Liver (tissue), 3 donors: ENCODE measurements around the gene SERINC1.

Experiments used
- CTCF ChIP-seq: fragments of 150-350 bp; IDR thresholded peaks from 2 replicates; pipeline ENCODE4 v1.5.1; 2017; ENCODE audit warnings: improper control_type of control experiment, low read depth, low read length; ENCODE audit not compliant: missing input control
- MAX ChIP-seq: IDR thresholded peaks from 2 replicates; pipeline ENCODE4 v1.6.1; 2016; ENCODE audit warnings: antibody characterized with exemption
- TAF1 ChIP-seq: conservative IDR thresholded peaks from 2 replicates; pipeline ENCODE4 v1.6.1; 2016; ENCODE audit warnings: antibody characterized with exemption, mild to moderate bottlenecking
- YY1 ChIP-seq: IDR thresholded peaks from 2 replicates; pipeline ENCODE4 v1.6.1; 2016; ENCODE audit warnings: antibody characterized with exemption, mild to moderate bottlenecking
- donor health status: healthy.
- donor health status: healthy.

GRCh38 chr6:122412001-122412400 is 59.6 kb downstream of the SERINC1 start:
- TF ChIP-seq CTCF = no peak
- TF ChIP-seq MAX = no peak
- TF ChIP-seq TAF1 = no peak
- no peak for TF ChIP-seq YY1
